DMS 273 treated with DMSO at 0.1 percent for 48 hours (cell line): ENCODE results near the gene TMEM116.
"Not testable (repeated sequence)": the region's sequence is repeated elsewhere in the genome, so short reads cannot be mapped to it uniquely, and the experiment has no call there.

ENCODE experiments used
- DNase-seq: peaks from one replicate; lab custom pipeline; 2025; lab: John Stamatoyannopoulos, UW

The TMEM116 gene

GRCh38 chr12:112012775-112013600 lies at the start of gene TMEM116, which contains the start of gene ERP29:
TSS of gene TMEM116 (minus strand) at chr12:112013165. CDS start at chr12:112005270, 7,895 bp downstream.
TSS of gene ERP29 (plus strand) at chr12:112013426. CDS start at chr12:112013466, 40 bp downstream.
- peak; percentile 83 for DNase-seq

DNA sequence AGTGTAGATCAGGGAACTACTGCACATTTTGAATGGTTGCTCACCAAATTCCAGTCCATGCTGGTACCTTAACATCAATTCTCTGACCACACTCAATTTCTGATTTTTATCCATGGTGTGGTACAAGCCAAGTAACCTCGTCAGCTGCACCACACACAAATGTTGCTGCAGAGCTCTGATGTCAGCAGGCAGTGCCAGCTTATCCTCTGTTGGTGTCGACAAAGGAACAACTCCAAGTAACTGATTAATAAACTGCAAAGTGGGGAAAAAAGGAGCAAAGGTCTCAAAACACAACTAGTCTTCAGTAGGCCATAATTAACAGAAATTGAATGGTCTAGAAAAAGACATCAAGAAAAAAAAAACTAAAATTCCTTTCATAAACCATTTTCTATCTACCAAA lies 48.2 kb upstream of the TMEM116 start:
- no peak for DNase-seq

GRCh38 chr12:112049351-112049750 lies 36.4 kb upstream of the TMEM116 start:
- DNase-seq = no peak

DNA sequence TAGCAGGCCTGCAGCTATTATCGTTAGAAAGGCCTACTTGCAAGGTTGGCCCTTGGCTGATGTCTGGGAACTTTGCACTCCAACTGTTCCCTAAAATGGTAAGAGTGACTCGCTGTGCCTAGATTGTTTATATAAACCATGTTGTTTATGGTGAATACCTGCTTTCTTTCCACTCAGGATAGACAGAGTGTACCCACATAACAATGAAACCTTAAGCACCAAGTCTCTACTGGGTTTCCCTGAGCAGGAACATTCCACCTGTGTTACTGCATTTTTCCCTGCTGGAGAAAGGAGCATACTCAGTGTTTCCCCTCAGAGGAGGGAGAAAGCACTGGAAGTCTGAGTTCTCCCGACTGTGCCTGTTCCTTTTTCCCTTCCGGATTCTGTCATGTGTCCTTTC lies 33.0 kb upstream of the TMEM116 start:
- DNase-seq = no peak

DNA sequence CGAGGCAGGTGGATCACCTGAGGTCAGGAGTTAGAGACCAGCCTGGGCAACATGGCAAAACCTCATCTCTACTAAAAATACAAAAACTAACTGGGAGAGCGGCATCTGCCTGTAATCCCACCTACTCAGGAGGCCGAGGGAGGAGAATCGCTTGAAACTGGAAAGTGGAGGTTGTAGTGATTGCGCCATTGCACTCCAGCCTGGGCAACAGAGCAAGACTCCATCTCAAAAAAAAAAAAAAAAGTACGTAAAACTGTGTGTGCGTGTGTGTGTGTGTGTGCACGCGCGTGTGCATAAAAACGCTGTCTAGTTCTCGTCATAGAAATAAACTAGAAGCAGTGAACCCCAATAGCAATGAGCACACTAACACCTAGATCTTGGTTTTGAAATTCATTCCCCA lies 23.6 kb upstream of the TMEM116 start:
- DNase-seq = not testable (repeated sequence)

- no peak for DNase-seq
Observed at GRCh38 chr12:112035219-112035785, 22.3 kb upstream of the TMEM116 start.

GRCh38 chr12:112032292-112032691 lies 19.3 kb upstream of the TMEM116 start:
- DNase-seq = no peak

- DNase-seq = no peak
Observed at GRCh38 chr12:112031472-112031871, 18.5 kb upstream of the TMEM116 start.

- no peak for DNase-seq
Observed at GRCh38 chr12:112029301-112029700, 16.3 kb upstream of the TMEM116 start.

DNA sequence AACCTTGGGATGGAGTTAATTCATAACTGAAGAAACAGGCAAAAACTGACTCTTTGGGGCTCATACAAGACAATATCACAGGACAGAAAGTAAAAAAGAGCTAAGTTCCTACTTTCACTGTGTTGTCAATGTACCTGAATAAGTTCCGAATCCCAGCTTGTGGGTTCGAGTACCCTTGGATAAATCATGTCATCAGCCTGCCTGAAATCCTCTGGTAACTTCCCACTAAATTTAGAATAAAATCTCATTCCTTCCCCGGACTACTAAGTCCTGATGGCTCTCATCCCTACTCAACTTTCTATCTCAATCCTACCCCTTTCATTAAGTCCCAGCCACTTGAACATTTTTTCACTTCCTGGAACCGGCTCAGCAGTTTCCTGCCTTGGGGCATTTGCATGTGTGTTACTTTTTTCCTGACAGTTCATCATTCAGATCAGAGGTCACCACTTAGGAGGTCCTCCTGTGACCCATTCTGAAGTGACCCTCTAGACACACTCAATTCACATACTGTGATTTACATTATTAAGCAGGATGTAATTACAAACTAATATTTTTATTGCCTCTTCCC lies 12.9 kb upstream of the TMEM116 start:
- DNase-seq = no peak

GRCh38 chr12:112023759-112024396 lies 10.9 kb upstream of the TMEM116 start:
- no peak for DNase-seq

DNA sequence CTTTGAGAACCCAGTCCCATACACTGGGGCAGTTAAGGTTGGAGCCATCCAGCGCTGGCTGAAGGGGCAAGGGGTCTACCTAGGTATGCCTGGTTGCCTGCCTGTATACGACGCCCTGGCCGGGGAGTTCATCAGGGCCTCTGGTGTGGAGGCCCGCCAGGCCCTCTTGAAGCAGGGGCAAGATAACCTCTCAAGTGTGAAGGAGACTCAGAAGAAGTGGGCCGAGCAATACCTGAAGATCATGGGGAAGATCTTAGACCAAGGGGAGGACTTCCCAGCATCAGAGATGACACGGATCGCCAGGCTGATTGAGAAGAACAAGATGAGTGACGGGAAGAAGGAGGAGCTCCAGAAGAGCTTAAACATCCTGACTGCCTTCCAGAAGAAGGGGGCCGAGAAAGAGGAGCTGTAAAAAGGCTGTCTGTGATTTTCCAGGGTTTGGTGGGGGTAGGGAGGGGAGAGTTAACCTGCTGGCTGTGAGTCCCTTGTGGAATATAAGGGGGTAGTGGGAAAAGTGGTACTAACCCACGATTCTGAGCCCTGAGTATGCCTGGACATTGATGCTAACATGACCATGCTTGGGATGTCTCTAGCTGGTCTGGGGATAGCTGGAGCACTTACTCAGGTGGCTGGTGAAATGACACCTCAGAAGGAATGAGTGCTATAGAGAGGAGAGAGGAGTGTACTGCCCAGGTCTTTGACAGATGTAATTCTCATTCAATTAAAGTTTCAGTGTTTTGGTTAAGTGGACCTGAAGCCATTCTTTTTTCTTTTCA lies 9.5 kb upstream of the TMEM116 start:
- no peak for DNase-seq

DNA sequence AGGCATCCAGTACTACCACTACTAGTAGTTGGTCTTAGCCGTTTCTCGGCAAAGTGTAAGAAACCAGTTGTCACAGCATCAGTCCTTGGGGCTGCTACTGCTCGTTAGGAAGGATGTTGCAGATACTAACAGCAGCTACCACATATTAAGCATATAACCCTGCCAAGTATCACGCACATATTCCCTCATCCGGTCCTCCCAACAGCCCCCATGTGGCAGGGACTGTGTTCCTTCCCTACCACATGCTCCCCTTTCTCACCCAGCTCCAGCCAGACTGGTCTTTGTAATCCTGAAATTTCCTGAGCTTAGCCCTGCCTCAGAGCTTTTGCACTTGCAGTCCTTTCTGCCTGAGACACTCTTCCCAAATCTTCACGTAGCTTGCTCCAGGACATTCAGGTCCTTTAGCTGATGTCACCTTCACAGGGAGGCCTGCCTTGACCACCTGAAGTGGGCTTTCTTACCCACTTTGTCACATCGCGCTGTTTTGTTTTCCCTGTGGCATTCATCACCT lies 8.0 kb upstream of the TMEM116 start:
- no peak for DNase-seq

- no peak for DNase-seq
Observed at GRCh38 chr12:112018571-112019237, 5.7 kb upstream of the TMEM116 start.

- DNase-seq = no peak
Observed at GRCh38 chr12:112017041-112017440, 4.1 kb upstream of the TMEM116 start.

GRCh38 chr12:112015938-112016337 lies 3.0 kb upstream of the TMEM116 start:
- no peak for DNase-seq

- DNase-seq = peak; percentile 16
Observed at GRCh38 chr12:112013601-112014402, 837 bp upstream of the TMEM116 start.

DNA sequence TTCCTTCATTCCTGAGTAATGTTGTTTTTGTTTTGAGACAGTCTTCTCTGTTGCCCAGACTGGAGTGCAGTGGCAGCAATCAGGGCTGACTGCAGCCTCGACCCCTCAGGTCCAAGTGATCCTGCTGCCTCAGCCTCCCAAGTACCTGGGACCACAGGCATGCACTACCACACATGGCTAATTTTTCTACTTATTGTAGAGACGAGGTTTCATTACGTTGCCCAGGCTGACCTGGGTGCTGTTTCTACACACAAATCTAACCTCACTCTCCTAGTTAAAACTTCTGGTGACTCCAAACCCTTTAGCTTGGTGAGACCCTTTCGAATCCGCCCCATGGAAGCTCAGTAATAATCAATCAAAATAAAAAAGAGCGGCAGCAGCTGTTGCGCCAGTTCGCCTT lies 1.3 kb downstream of the TMEM116 start:
- no peak for DNase-seq

- DNase-seq = no peak
Observed at GRCh38 chr12:112010415-112011344, 2.3 kb downstream of the TMEM116 start.
